ENCODE results near the gene KLHL24.
"Not testable (repeated sequence)": the region's sequence is repeated elsewhere in the genome, so short reads cannot be mapped to it uniquely, and the experiment has no call there.

KLHL24 gene

DNA sequence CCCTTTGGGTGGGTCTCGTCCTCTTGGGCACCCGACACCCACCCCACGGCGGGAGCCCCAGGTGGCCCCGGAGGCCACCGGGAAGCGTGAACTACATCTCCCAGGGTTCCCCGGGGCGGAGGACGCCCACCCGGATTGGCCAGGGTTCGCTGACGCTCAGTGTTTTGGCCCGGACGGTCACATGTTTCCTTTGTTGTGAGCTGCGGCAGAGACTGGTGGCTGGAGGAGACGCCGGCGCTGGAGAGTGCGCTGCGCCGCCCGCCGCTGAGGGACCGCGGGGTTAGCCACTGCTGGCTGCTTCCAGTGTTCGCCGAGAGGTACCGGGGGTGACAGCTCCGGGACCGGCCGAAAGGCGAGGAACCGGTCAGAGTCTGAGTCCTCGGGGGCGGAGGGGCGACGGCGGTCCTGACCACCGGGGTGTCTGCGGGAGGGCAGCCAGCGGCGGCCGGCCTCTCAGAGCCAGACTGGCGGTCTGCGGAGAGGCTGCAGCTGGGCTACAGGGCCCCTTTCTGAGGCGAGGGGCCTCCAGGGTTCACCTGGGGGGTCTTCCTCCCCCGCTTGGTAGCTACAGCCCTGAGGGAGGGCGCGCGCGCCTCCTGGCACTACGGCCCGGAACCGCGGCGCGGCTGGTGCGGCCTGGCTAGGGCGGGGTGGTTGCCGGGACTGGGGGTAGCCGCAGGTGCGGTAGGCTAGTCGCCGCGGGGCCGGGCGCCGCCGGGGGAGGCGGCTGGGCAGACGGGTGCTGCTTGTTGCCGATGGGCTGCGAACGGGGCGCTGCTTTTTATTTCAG is at the start of gene KLHL24:
Gene KLHL24, plus strand, starts transcription at position 193 of the 790 bp plus-strand sequence. CDS start 14,734 bp downstream, outside the sequence.
- DNase-seq: peak; percentile 94

GRCh38 chr3:183586477-183586876 is 48.9 kb upstream of the KLHL24 start:
- no peak for DNase-seq

GRCh38 chr3:183587336-183587735 is 48.1 kb upstream of the KLHL24 start:
- DNase-seq: peak; percentile 79

DNA sequence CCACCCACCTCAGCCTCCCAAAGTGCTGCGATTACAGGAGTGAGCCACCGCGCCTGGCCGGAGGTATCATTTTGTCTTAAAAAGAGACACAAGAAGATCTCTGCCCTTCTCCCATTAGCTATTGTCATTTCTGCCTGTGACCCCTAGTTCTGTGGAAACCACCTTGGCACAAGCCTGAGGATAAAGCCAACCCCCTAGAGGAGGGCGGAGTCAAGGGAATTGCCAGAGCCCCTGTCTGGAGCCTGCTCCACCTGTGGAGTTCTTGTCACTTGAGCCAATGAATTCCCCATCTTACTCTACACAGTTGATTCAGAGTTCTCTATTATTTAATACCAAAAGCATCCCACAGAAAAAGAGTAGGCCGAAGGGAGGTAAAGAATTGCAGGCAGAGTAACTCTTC is 45.0 kb upstream of the KLHL24 start:
- no peak for DNase-seq

GRCh38 chr3:183591881-183592521 is 43.4 kb upstream of the KLHL24 start:
- DNase-seq: peak; percentile 59

DNA sequence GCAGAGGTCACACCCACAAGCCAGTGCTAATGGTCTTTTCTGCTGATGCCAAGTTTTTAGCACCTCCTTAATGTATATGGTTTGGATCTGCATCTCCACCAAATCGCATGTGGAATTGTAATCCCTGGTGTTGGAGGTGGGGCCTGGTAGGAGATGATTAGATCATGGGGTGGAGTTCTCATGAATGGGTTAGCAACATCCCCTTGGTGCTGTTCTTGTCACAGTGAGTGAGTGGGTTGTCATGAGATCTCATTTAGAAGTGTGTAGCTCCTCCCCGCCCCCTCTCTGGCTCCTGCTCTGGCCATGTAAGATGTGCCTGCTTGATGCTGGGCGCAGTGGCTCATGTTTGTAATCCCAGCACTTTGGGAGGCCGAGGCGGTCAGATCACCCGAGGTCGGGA is 42.6 kb upstream of the KLHL24 start:
- peak; percentile 44 for DNase-seq

- DNase-seq: no peak
These were observed 40.8 kb upstream of the KLHL24 start for GRCh38 chr3:183594636-183595035.

- DNase-seq: no peak
These were observed 37.5 kb upstream of the KLHL24 start for GRCh38 chr3:183597959-183598358.

DNA sequence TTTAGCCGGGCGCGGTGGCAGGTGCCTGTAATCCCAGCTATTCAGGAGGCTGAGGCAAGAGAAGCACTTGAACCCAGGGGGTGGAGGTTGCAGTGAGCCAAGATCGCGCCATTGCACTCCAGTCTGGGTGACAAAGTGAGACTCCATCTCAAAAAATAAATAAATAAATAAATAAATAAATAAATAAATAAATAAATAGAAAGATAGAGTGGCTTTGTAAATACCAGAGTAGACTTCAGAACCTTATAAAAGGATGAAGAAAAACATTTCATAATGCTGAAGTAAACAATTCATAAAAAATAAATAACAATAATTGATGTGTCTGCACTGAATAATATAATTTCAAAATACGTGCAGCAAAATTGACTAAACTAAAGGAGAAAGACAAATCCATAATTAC is 24.1 kb upstream of the KLHL24 start:
- not testable (repeated sequence) for DNase-seq

DNA sequence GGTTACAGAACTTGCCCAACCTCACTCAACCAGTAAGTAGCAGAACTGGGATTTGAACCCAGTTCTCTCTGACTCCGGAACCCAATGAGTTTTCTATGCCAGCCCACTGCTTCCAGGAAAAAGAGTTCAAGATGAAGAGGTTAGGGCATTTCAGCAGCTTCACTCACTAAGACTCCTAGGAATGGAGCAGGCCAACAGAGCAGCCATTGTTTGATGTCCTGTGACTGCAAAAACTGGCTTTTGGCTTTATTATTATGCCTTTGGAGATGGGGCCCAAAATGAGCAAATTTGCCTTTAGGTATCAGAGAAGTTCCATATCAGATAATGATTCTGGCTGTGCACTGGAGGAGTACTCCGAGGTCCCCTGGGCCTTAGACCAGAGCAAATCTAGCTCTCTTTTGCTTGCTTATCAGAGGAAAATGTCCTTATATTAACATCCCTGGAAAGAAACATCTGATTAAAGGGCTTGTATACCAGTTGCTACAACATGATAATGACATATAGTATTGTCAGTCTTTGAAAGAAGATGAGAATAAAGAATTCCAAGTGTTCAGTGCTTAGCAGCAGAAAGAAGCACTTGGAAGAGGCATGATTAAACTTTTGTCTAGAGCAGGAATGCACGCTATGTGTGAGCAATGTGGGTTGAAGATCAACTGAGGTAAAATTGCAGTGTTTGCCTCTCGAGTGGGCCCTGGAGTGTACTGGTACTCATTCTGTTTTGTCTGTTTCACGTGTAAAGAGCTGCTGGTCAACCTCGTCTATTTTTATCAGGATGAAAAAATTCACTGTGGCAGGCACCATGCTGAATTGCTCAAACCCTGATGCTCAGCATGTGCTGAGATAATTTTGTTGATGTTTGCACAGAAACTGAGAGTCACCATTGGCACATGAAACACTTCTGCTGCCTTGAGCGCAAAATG is 21.8 kb upstream of the KLHL24 start:
- DNase-seq: no peak

- no peak for DNase-seq
These were observed 16.9 kb upstream of the KLHL24 start for GRCh38 chr3:183618542-183618941.

DNA sequence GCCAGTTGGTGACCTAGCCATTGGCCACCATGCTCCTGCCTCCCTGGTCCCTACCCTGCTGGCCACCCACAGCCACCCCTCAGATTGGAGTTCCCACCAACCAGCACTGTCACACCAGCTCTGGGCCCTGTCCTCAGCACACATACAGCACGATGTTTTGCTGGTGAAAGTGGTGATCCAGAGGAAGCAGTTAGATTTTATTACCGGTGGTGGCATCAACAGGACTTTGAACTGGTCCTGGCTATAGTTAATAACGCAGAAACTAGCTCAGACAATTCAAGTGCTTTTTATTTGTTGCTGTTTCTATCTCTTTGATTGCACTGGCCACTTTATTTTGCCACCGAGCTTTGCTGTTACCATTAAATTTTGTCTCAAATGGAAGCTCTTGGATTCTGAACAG is 16.4 kb upstream of the KLHL24 start:
- no peak for DNase-seq

DNA sequence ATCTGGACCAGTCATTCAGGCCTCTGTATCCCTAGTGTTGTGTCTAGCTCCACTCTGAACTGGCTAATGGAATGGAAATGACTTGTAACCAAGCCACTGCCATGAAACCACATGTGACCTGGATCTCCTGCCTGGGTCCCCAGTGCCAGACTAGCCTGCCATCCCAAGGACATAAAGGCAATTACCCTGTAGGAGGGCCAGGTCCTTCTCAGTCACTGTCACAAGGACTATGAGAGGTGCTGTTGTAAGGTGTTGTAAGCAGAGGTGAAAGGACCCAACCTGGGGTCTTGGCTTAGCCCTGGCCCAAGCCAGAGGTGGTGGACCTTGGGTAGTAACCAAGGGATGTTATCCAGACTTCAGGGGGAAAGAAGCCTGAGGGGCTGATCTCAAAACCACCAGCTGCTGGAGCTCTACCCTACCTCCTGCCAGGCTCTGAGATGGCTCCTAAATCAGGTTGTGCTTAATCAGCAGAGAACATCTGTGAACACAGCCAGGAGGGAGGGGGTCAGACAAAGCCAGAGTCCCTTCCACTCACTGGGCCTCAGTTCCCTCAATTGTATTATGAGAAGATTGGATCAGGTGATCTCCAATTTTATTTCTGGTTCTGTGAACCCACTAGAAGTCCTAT is 15.7 kb upstream of the KLHL24 start:
- no peak for DNase-seq

DNA sequence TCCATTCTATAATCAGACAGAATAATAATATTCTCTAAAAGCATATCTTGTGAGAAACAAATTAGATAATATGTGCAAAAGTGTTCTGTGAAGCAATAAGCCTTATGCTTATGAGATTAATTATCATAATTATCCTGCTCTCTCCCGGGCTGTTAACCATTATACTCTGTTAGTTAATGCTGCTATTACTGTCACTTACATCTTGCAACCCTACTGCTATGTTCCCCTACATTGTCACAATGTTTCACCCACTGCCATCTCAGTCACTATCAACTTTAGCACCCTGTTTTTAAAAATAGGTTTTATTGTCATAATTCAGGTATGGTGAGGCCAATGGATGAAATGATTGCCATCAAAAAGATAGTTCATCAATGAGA is 15.2 kb upstream of the KLHL24 start:
- no peak for DNase-seq

DNA sequence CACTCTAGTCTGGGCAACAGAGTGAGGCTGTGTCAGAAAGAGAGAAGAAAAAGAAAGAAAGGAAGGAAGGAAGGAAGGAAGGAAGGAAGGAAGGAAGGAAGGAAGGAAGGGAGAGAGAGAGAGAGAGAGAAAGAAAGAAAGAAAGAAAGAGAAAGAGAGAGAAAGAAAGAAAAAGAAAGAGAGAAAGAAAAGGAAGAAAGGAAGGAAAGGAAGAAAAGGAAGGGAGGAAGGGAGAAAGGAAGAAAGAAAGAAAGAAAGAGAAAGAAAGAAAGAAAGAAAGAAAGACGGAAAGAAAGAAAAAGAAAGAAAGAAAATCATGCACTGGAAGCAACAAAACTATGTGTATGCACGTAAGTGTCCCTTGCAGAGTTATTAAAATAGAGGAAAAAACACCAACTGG is 12.9 kb upstream of the KLHL24 start:
- DNase-seq: not testable (repeated sequence)

GRCh38 chr3:183626877-183627594 is 8.4 kb upstream of the KLHL24 start:
- no peak for DNase-seq

DNA sequence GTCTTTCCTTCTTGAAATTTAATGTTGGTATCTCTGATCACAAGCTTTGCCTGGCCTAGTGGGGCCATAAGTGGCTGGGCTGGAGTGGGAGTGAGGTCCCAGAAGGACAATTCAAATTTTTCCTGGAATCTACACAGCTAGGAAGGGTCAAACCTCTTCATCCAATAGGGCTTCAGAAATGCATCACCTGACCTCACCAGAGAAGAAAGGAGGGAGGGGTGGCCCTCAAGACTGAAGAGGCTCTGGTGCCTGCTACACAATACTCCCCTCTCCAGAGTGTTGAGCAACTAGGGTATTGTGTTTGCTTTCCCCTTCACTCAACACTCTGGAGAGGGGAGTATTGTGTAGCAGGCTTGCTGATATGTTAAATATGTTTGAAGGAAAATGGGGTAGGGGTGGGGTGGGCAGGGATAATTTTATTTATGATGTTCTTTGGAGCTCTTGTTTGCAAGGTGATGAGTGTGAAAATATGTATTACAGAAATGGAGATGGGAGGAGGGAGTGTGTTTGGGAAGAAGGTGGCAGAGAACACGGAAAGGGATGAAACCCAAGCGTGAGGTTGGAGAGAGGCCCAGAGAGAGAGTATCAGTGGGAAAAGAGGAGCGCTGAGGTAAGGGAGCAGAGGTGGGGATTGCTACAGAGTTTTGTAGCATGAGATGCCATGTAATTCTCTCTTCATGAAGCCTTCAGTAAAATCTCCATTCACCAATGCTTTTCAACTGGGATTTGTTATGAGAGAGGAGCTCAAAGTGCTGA is 5.7 kb upstream of the KLHL24 start:
- no peak for DNase-seq

DNA sequence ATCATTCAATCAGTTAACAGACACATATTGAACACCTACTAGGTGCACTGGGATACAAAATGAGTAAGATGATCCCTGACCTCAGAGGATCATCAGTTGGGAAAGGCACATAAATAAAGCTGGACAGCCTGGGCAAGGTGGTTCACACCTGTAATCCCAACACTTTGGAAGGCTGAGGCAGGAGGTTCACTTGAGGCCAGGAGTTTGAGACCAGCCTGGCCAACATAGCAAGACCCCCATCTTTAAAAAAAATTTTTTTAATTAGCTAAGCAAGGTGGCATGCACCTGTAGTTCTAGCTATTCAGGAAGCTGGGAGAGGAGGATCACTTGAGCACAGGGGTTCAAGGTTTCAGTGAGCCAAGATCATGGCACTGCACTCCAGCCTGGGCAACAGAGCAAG is 3.7 kb upstream of the KLHL24 start:
- no peak for DNase-seq

DNA sequence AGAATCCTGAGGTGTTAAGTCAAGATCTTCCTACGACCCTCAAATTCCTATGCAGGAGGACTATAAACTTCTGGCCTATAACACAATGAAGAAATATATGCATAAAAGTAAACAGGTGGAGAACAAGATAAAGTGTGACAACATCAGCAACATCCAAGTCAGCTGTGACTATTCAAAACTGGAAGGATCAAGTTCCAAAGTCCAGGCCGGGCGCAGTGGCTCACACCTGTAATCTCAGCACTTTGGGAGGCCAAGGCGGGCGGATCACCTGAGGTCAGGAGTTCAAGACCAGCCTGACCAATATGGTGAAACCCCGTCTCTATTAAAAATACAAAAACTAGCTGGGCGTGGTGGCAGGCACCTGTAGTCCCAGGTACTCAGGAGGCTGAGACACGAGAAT is 2.7 kb upstream of the KLHL24 start:
- not testable (repeated sequence) for DNase-seq

DNA sequence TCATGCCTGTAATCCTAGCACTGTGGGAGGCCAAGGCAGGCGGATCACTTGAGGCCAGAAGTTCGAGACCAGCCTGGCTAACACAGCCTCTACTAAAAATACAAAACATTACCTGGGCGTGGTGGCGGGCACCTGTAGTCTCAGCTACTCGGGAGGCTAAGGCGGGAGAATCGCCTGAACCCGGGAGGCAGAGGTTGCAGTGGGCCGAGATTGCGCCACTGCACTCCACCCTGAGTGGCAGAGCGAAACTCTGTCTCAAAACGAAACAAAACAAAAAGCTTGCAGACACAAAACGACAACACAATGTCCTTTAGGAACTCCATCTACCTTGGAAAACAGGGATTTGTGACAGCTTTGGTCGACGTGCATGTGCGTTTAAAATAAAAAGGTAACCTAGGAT is 716 bp upstream of the KLHL24 start:
- peak; percentile 35 for DNase-seq

DNA sequence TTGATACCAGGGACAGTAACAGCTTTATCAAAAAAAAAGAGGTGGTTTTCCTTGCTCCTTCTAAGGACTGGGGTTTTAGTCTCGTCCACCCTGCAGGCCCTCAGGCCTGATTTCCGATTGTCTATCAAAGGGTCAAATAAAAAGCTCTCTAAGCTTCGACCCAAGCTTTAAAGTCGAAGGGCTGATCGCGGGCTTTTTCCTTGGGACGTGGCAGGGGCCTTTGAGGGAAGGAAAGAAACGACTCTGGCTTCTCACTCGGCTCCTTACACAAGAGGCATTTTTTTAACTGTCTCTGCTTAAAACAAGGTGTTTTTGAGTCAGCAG is 354 bp upstream of the KLHL24 start:
- DNase-seq: no peak
